Lower leg skin (tissue), 3 donors: ENCODE data around the gene LEMD1.

ENCODE experiments used
- POLR2A ChIP-seq, 2 donors: fragments of 450-650 bp; IDR thresholded peaks; one replicate each; pipeline ENCODE4 v1.6.1; 2016 to 2017; ENCODE audit warnings: antibody characterized with exemption in 2 of 2, mild to moderate bottlenecking in 1 of 2, moderate library complexity in 1 of 2
- TF ChIP-seq, protein P1 (sequence below), 3 donors: fragments of 450-650 bp; IDR thresholded peaks; one replicate each; pipeline ENCODE4 v1.5.1; 2016; ENCODE audit warnings: antibody characterized with exemption in 3 of 3, mild to moderate bottlenecking in 3 of 3, moderate library complexity in 2 of 3

DNA sequence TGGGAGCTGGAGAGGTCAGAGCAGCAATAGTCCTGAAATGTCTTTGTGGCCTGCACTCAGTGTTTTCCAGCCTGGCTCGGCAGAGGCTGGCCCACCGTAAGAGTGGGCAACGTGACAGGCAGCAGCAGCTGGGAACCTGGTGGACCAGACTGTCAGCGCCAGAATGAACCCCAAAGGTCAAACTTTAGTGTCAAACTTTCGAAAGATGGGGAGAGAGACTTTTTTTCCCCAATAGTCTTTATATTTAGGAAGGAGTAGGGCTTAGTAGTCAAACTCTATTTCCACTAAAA is 23.7 kb upstream of the LEMD1 start:
- TF ChIP-seq, protein P1, sequence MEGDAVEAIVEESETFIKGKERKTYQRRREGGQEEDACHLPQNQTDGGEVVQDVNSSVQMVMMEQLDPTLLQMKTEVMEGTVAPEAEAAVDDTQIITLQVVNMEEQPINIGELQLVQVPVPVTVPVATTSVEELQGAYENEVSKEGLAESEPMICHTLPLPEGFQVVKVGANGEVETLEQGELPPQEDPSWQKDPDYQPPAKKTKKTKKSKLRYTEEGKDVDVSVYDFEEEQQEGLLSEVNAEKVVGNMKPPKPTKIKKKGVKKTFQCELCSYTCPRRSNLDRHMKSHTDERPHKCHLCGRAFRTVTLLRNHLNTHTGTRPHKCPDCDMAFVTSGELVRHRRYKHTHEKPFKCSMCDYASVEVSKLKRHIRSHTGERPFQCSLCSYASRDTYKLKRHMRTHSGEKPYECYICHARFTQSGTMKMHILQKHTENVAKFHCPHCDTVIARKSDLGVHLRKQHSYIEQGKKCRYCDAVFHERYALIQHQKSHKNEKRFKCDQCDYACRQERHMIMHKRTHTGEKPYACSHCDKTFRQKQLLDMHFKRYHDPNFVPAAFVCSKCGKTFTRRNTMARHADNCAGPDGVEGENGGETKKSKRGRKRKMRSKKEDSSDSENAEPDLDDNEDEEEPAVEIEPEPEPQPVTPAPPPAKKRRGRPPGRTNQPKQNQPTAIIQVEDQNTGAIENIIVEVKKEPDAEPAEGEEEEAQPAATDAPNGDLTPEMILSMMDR (IDR thresholded peaks at IDR 0.05): no peak
- TF ChIP-seq POLR2A (IDR thresholded peaks at IDR 0.05): no peak
